Lower leg skin (tissue), 3 donors: ENCODE measurements around the gene GRIK2.

Source experiments
- POLR2A ChIP-seq, 2 donors: fragments of 450-650 bp; IDR thresholded peaks; one replicate each; pipeline ENCODE4 v1.6.1; 2016 to 2017; ENCODE audit warnings: antibody characterized with exemption in 2 of 2, mild to moderate bottlenecking in 1 of 2, moderate library complexity in 1 of 2
- TF ChIP-seq, protein P1 (sequence below), 3 donors: fragments of 450-650 bp; IDR thresholded peaks; one replicate each; pipeline ENCODE4 v1.5.1; 2016; ENCODE audit warnings: antibody characterized with exemption in 3 of 3, mild to moderate bottlenecking in 3 of 3, moderate library complexity in 2 of 3

DNA sequence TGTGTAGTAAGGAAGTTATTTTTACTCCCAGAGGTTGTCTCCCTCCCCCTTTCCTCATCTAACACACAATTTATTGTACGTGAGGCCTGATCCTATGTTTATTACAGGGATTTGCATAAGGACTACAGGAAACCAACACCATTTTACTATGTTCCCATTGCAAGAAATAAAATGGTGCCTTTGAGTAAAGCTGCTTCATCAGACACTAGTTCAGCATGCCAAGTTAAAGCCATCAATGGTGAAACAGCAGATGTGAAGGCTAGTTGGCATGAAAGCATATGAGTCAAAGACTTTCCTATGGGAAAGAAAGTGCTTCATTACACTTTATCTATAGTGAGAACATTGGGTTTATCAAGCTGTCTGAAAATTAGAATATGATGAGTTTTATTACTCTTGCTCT is 543.0 kb downstream of the GRIK2 start:
- no peak for TF ChIP-seq POLR2A (IDR thresholded peaks at IDR 0.05)
- TF ChIP-seq, protein P1, sequence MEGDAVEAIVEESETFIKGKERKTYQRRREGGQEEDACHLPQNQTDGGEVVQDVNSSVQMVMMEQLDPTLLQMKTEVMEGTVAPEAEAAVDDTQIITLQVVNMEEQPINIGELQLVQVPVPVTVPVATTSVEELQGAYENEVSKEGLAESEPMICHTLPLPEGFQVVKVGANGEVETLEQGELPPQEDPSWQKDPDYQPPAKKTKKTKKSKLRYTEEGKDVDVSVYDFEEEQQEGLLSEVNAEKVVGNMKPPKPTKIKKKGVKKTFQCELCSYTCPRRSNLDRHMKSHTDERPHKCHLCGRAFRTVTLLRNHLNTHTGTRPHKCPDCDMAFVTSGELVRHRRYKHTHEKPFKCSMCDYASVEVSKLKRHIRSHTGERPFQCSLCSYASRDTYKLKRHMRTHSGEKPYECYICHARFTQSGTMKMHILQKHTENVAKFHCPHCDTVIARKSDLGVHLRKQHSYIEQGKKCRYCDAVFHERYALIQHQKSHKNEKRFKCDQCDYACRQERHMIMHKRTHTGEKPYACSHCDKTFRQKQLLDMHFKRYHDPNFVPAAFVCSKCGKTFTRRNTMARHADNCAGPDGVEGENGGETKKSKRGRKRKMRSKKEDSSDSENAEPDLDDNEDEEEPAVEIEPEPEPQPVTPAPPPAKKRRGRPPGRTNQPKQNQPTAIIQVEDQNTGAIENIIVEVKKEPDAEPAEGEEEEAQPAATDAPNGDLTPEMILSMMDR (IDR thresholded peaks at IDR 0.05) = no peak
